ENCODE data around the gene POLK.
"Not testable (repeated sequence)": the region's sequence is repeated elsewhere in the genome, so short reads cannot be mapped to it uniquely, and the experiment has no call there.

The POLK gene

DNA sequence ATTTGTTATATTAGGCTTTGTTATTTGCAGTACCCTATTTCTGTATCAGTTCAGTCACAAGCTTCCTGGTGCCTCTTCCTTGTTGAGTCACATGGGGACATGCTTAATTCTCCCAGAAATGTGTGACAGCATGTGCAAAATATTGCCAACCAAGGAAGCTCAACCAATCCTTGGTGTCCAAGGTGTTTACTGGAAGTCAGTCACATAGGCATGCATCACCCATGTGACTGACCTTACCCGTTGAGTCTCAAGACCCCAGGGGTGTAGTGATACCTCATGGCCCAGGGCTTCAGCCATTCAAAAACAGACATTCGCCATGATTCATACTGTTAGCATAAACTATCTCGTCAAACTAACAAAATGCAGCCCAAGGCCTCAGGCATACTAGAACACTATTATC, 90.3 kb downstream of the POLK start:
- no peak for ATAC-seq
- no peak for DNase-seq (ENCODE audit: low spot score in 2 of 2)

GRCh38 chr5:75603371-75603770, 91.7 kb downstream of the POLK start:
- Mint-ChIP-seq H3K36me3 (peaks cover 11% of the 10 kb centered on the region), H3K27ac (no peak overlapping the region), H3K9me3 (no peaks in the 10 kb centered on the region), H3K4me3 (no peak overlapping the region), H3K4me1 (no peaks in the 10 kb centered on the region)
- ATAC-seq, result no peak
- DNase-seq (ENCODE audit: low spot score in 2 of 2), result no peak

More for the DNA sequence above, 90.3 kb downstream of the POLK start:
- Mint-ChIP-seq H3K36me3 (peaks cover 16% of the 10 kb centered on the region), H3K4me3 (no peak overlapping the region), H3K27ac (no peak overlapping the region), H3K4me1 (no peaks in the 10 kb centered on the region), H3K9me3 (no peaks in the 10 kb centered on the region)

- H3K36me3 Mint-ChIP-seq, result peaks cover 9% of the 10 kb centered on the region
- no peak overlapping the region for H3K4me3 Mint-ChIP-seq
- no peak overlapping the region for H3K27ac Mint-ChIP-seq
- ATAC-seq (no peak), DNase-seq (ENCODE audit: low spot score in 2 of 2) (no peak)
- H3K9me3 Mint-ChIP-seq, result no peaks in the 10 kb centered on the region
- no peaks in the 10 kb centered on the region for H3K4me1 Mint-ChIP-seq
Measured at GRCh38 chr5:75603821-75604220, 92.1 kb downstream of the POLK start.

- H3K4me1 Mint-ChIP-seq; H3K27ac Mint-ChIP-seq; H3K9me3 Mint-ChIP-seq; H3K36me3 Mint-ChIP-seq; ATAC-seq; H3K4me3 Mint-ChIP-seq; DNase-seq (ENCODE audit: low spot score in 2 of 2): not testable (repeated sequence)
Measured at GRCh38 chr5:75607341-75607740, 95.7 kb downstream of the POLK start.

DNA sequence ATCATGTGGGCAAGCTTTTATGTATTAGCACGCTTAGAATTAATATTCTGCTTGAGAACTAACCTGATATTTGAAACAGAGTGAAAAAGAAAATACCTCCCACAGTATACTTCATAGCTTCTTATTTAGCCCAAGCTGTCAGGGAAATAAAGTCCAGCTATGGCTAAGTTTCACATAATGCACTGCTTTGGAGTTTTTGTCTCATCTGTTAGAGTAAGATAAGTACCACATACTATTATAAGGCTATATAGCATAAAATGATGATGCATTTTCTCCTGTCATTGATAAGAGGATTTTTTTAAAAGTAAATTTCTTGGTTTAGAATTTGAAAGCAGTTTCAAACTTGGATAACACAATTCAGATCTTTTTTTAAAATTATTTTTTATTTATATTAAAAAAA, 97.2 kb downstream of the POLK start:
- no peaks in the 10 kb centered on the region for H3K9me3 Mint-ChIP-seq
- H3K27ac Mint-ChIP-seq, result no peak overlapping the region
- DNase-seq (ENCODE audit: low spot score in 2 of 2) (no peak), ATAC-seq (no peak)
- H3K4me3 Mint-ChIP-seq, result no peak overlapping the region
- no peaks in the 10 kb centered on the region for H3K36me3 Mint-ChIP-seq
- no peaks in the 10 kb centered on the region for H3K4me1 Mint-ChIP-seq

DNA sequence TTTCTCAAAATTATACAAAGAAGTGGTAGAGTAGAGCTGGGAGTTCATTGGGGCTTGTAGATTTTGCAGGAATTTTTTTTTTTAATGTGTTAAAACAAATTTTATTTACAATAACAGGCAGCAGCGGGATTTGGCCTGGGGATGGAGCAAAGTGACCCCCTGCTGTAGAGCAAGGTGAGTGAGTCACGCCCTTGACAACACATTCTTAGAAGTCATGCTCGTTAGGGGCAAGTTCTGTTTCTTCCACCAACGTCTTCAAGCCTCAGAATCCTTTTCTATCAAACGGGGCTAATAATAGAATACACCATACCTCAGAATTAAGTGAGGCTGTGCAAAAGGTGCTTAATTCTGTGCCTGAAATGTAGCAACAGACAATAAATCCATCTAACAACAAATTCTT, 98.5 kb downstream of the POLK start:
- Mint-ChIP-seq H3K27ac (no peak overlapping the region), H3K36me3 (no peaks in the 10 kb centered on the region), H3K4me1 (no peaks in the 10 kb centered on the region), H3K4me3 (no peak overlapping the region), H3K9me3 (no peaks in the 10 kb centered on the region)
- DNase-seq (ENCODE audit: low spot score in 2 of 2), result no peak
- no peak for ATAC-seq

- not testable (repeated sequence) for ATAC-seq; H3K9me3 Mint-ChIP-seq; H3K4me1 Mint-ChIP-seq; H3K27ac Mint-ChIP-seq; H3K4me3 Mint-ChIP-seq; H3K36me3 Mint-ChIP-seq; DNase-seq (ENCODE audit: low spot score in 2 of 2)
Measured at GRCh38 chr5:75610859-75611310, 99.2 kb downstream of the POLK start.

- ATAC-seq, result peak; percentile 24
- peak in 1 of 2 donors; percentile 61 for DNase-seq (ENCODE audit: low spot score in 2 of 2)
- H3K4me3 Mint-ChIP-seq, result no peak within 1 kb of the TSS
Measured at GRCh38 chr5:75611311-75612225, 99.9 kb downstream of the POLK start, which contains the start of gene ANKDD1B. TSS of gene ANKDD1B (plus strand) at chr5:75611453. CDS start at chr5:75611635, 182 bp downstream.

DNA sequence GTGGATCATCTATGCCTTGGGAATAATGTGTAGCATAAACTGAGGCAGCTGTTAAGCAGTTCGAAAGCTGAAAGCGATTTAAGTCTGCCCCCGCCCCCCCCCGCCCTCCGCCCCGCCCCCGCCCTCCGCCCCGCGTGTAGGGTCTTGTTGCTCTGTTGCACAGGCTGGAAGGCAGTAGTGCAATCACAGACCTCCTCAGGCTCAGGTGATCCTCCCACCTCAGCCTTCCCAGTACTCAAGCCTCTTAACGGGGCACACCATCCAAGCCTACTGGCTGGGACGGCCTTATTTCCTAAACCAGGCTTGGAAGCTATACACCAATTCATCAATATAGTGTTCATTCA, 100.5 kb downstream of the POLK start:
- Mint-ChIP-seq H3K9me3 (no peaks in the 10 kb centered on the region), H3K27ac (no peak overlapping the region), H3K36me3 (no peaks in the 10 kb centered on the region), H3K4me3 (no peak overlapping the region), H3K4me1 (no peaks in the 10 kb centered on the region)
- no peak for ATAC-seq
- no peak for DNase-seq (ENCODE audit: low spot score in 2 of 2)

More at GRCh38 chr5:75611311-75612225, 99.9 kb downstream of the POLK start, which contains the start of gene ANKDD1B:
- H3K27ac Mint-ChIP-seq, result no peak within 1 kb of the TSS
- H3K9me3 Mint-ChIP-seq, result no peaks in the 10 kb centered on the region
- H3K4me1 Mint-ChIP-seq, result no peaks in the 10 kb centered on the region
- H3K36me3 Mint-ChIP-seq, result no peaks in the 10 kb centered on the region

- H3K36me3 Mint-ChIP-seq, result no peaks in the 10 kb centered on the region
Measured at GRCh38 chr5:75612901-75613300, 101.2 kb downstream of the POLK start.

DNA sequence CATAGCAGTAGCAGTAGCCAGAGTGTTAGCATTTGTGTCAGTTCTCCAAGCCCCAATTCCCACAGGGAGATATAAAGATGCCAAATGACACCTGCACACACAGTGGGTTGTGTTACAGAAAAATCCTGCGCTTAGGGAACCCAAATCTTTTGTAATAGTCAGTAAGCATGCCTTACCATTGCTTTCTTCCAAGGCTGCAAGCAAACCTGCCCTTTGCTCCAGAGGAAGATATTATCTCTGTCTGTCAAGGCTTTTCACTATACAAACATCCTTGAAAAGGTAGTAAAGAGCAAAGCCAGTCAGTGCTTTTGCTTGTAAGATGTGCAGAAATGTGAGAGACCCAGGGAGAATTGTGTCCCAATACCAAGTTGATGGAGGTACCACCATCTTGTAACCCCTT, 102.5 kb downstream of the POLK start:
- H3K4me1 Mint-ChIP-seq, result no peaks in the 10 kb centered on the region
- no peak overlapping the region for H3K27ac Mint-ChIP-seq
- H3K36me3 Mint-ChIP-seq, result no peaks in the 10 kb centered on the region
- H3K4me3 Mint-ChIP-seq, result no peak overlapping the region
- no peak for DNase-seq (ENCODE audit: low spot score in 2 of 2)
- no peak for ATAC-seq
- no peaks in the 10 kb centered on the region for H3K9me3 Mint-ChIP-seq

More at GRCh38 chr5:75612901-75613300, 101.2 kb downstream of the POLK start:
- Mint-ChIP-seq H3K4me3 (no peak overlapping the region), H3K27ac (no peak overlapping the region), H3K4me1 (no peaks in the 10 kb centered on the region), H3K9me3 (no peaks in the 10 kb centered on the region)
- ATAC-seq, result no peak
- no peak for DNase-seq (ENCODE audit: low spot score in 2 of 2)

- ATAC-seq, result no peak
- no peaks in the 10 kb centered on the region for H3K4me1 Mint-ChIP-seq
- no peak overlapping the region for H3K27ac Mint-ChIP-seq
- H3K36me3 Mint-ChIP-seq, result no peaks in the 10 kb centered on the region
- DNase-seq (ENCODE audit: low spot score in 2 of 2), result no peak
- no peaks in the 10 kb centered on the region for H3K9me3 Mint-ChIP-seq
- H3K4me3 Mint-ChIP-seq, result no peak overlapping the region
Measured at GRCh38 chr5:75616371-75616881, 104.7 kb downstream of the POLK start.

- no peaks in the 10 kb centered on the region for H3K9me3 Mint-ChIP-seq
- DNase-seq (ENCODE audit: low spot score in 2 of 2) (no peak), ATAC-seq (no peak)
- no peak overlapping the region for H3K27ac Mint-ChIP-seq
- H3K36me3 Mint-ChIP-seq, result no peaks in the 10 kb centered on the region
- no peak overlapping the region for H3K4me3 Mint-ChIP-seq
- H3K4me1 Mint-ChIP-seq, result no peaks in the 10 kb centered on the region
Measured at GRCh38 chr5:75616971-75617621, 105.4 kb downstream of the POLK start.

DNA sequence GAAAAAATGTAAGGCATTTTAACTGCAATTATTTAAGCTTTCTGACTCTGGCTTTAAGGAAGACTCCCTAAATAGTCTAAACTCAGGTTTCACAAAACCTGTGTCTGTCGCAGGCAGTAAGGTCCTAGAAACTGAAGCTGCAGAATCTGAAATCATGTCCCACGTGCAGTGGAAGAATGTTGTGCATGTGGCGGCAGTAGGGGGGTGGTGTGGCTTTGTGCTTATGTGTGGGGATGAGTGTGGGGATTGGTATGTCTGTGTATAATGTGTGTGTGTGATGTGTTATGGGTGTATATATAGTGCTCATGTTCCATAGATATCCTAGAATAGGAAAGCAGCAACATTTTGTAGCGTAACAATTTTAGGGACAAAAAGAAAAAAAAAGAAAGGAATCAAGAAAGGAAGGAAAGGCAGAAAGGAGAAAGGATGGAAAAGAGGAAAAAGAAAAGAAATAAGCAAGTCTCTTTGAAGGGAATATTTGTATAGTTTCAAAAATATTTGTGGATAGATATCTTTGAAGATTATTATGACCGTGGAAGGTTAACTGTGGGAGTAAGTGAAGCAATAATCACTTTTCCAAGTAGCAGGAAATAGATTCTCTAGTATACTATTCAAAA, 106.2 kb downstream of the POLK start:
- H3K27ac Mint-ChIP-seq, result no peak overlapping the region
- no peaks in the 10 kb centered on the region for H3K4me1 Mint-ChIP-seq
- no peaks in the 10 kb centered on the region for H3K36me3 Mint-ChIP-seq
- DNase-seq (ENCODE audit: low spot score in 2 of 2), result no peak
- no peaks in the 10 kb centered on the region for H3K9me3 Mint-ChIP-seq
- ATAC-seq, result no peak
- no peak overlapping the region for H3K4me3 Mint-ChIP-seq

DNA sequence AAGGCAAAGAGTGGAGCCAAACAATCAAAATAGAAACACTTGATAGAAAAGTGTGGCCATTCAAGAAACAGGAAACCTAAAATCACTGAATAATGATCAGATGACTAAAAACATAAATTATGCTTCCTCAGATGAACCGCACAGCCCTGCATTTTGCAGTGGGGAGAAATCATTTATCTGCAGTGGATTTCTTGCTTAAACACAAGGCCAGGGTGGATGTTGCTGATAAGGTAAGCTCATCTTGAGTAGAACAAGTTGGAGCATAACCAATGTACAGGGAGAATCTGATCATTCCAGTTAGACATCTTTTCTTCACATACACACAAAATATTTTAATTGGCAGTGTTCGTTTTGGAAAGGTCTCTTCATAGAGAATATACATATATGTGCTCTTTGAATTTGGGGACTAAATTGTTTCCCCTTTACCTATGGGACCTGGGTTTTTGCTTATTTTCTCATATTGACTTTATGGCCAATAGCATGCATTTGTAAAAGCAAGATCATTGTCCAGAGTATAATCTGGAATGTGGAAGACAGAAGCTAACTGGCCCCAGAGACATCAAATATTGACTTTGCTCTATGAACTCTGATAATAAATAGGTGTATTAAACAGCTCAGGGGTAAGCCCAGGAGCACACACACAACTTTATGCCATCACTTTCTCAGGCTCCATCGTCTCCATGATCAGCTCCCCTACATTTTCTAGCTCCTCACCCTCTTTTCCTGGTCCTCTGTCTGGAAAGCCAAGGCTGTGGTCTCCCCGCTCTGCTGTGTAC, 108.7 kb downstream of the POLK start:
- Mint-ChIP-seq H3K27ac (no peak overlapping the region), H3K4me1 (no peaks in the 10 kb centered on the region), H3K36me3 (no peaks in the 10 kb centered on the region), H3K9me3 (no peaks in the 10 kb centered on the region), H3K4me3 (no peak overlapping the region)
- DNase-seq (ENCODE audit: low spot score in 2 of 2), result no peak
- no peak for ATAC-seq
